SK-N-SH treated with all-trans-retinoic acid at 6 μM for 48 hours (cell line): Measurements from ENCODE around the gene ENGASE.

Experiments used
- ARNTL ChIP-seq: fragments of 450-650 bp; formaldehyde crosslinking; IDR thresholded peaks from 2 replicates; pipeline ENCODE4 v1.5.0; 2020; ENCODE audit warnings: low read depth, mild to moderate bottlenecking, moderate library complexity, borderline replicate concordance
- BACH2 ChIP-seq: fragments of 250-450 bp; sonication (Bioruptor Pico); IDR thresholded peaks from 2 replicates; pipeline ENCODE4 v1.9.0; 2021; ENCODE audit warnings: mild to moderate bottlenecking, borderline replicate concordance
- CREB5 ChIP-seq: fragments of 250-450 bp; sonication (Bioruptor Pico); IDR thresholded peaks from 2 replicates; pipeline ENCODE4 v1.5.1; 2020; ENCODE audit warnings: low read depth, mild to moderate bottlenecking, moderate library complexity
- PATZ1 ChIP-seq: fragments of 250-450 bp; sonication (Bioruptor Pico); IDR thresholded peaks from 2 replicates; pipeline ENCODE4 v1.8.0; 2020; ENCODE audit warnings: mild to moderate bottlenecking, moderate library complexity, borderline replicate concordance
- POU6F1 ChIP-seq: fragments of 250-450 bp; sonication (Bioruptor Pico); IDR thresholded peaks from 2 replicates; pipeline ENCODE4 v1.8.0; 2021; ENCODE audit warnings: low read depth, mild to moderate bottlenecking, moderate library complexity, borderline replicate concordance
- TCF4 ChIP-seq: fragments of 250-450 bp; sonication (Bioruptor Pico); IDR thresholded peaks from 2 replicates; pipeline ENCODE4 v1.8.0; 2021; ENCODE audit warnings: mild to moderate bottlenecking, moderate library complexity, borderline replicate concordance
- ZFP3 ChIP-seq: fragments of 250-450 bp; sonication (Bioruptor Pico); IDR thresholded peaks from 2 replicates; pipeline ENCODE4 v1.5.0; 2020; ENCODE audit warnings: mild to moderate bottlenecking, moderate library complexity
- ZNF565 ChIP-seq: fragments of 450-650 bp; formaldehyde crosslinking; conservative IDR thresholded peaks from 2 replicates; pipeline ENCODE4 v1.5.0; 2020; ENCODE audit warnings: low read depth, mild to moderate bottlenecking, moderate library complexity

GRCh38 chr17:79054200-79054960, 20.2 kb upstream of the ENGASE start:
- TF ChIP-seq ZFP3, result no peak
- no peak for TF ChIP-seq PATZ1
- no peak for TF ChIP-seq ARNTL (CRISPR knock-in tag)
- no peak for TF ChIP-seq TCF4 (CRISPR knock-in tag)
- no peak for TF ChIP-seq BACH2 (CRISPR knock-in tag)
- no peak for TF ChIP-seq CREB5 (CRISPR knock-in tag)
- no peak for TF ChIP-seq ZNF565
- TF ChIP-seq POU6F1, result no peak
